GM12878 (cell line): ENCODE results near the gene MEMO1. TPM values are rescaled to one million over a fixed set of nuclear protein-coding genes. Genes with fewer than 3 reads are reported as not detected.

Source experiments
- ATAC-seq: fragments of 200-7000 bp; cut with Tn5 transposase; 3 replicates; pipeline ENCODE4 v1.9.1; 2020; ENCODE audit warnings: mild to moderate bottlenecking, moderate library complexity
- BruUV-seq: library from RNA; stranded (reverse); fragments of 400-500 nt; replicated peaks from 2 replicates; lab custom pipeline; 2021; lab: Mats Ljungman, UMichigan
- CTCF ChIA-PET: fragments of 300-600 bp; sonication (Branson Sonifier 250); formaldehyde crosslinking; extraction: SDS; loops from one replicate; lab custom pipeline; 2021; ENCODE audit warnings: inconsistent platforms; lab: Yijun Ruan, JAX
- POLR2A ChIA-PET: fragments of 350-600 bp; formaldehyde crosslinking; extraction: SDS; loops from one replicate; lab custom pipeline; 2021; ENCODE audit warnings: inconsistent platforms; lab: Charles Lee
- RAD21 ChIA-PET: fragments of 300-600 bp; sonication (Branson Sonifier 250); formaldehyde crosslinking; loops from one replicate; lab custom pipeline; 2023; ENCODE audit warnings: antibody characterized with exemption; ENCODE audit not compliant: unreplicated experiment; lab: Charles Lee
- SMC1A ChIA-PET: fragments of 300-600 bp; sonication (Branson Sonifier 250); formaldehyde crosslinking; loops from one replicate; lab custom pipeline; 2023; ENCODE audit not compliant: unreplicated experiment, uncharacterized antibody; lab: Charles Lee
- DNase-seq: peaks from one replicate; pipeline ENCODE4 v3.0.0-alpha.2; 2011; ENCODE audit warnings: low read depth, low spot score
- FAIRE-seq: peaks from 3 replicates; lab custom pipeline; 2011; peaks lifted over from hg19 to GRCh38; lab: Jason Lieb, UNC
- H2AFZ ChIP-seq: 2 replicates; pipeline ENCODE4 v1.6.0; 2011; ENCODE audit warnings: low read depth, low read length, control low read depth; ENCODE audit not compliant: control insufficient read depth
- H3K27ac ChIP-seq: 2 replicates; pipeline ENCODE4 v1.5.1; 2011; ENCODE audit warnings: control low read depth; ENCODE audit not compliant: control insufficient read depth, insufficient read depth
- H3K27me3 ChIP-seq, 2 experiments: replicated peaks in 1 of 2; 2 replicates each; pipeline versions ENCODE4 v1.6.0 to v1.6.1; 2011; ENCODE audit warnings: low read length in 1 of 2; ENCODE audit not compliant: control insufficient read depth in 2 of 2, insufficient read depth in 2 of 2
- H3K36me3 ChIP-seq, 2 experiments: 2 replicates each; pipeline ENCODE4 v1.5.1; 2011; ENCODE audit warnings: low read length in 1 of 2; ENCODE audit not compliant: control insufficient read depth in 2 of 2, insufficient read depth in 2 of 2
- H3K4me1 ChIP-seq: 2 replicates; pipeline ENCODE4 v1.6.1; 2011; ENCODE audit warnings: mild to moderate bottlenecking, low read length, moderate library complexity, mixed read lengths; ENCODE audit not compliant: control insufficient read depth, insufficient read depth
- H3K4me2 ChIP-seq: 2 replicates; pipeline ENCODE4 v1.6.0; 2011; ENCODE audit warnings: control low read depth; ENCODE audit not compliant: control insufficient read depth, insufficient read depth
- H3K4me3 ChIP-seq: fragments of 200-600 bp; sonication (generic); 2 replicates; pipeline ENCODE4 v1.5.1; 2016
- H3K79me2 ChIP-seq: 2 replicates; pipeline ENCODE4 v1.6.0; 2011; ENCODE audit warnings: low read length; ENCODE audit not compliant: control insufficient read depth, insufficient read depth
- H3K9ac ChIP-seq: 2 replicates; pipeline ENCODE4 v1.8.0; 2011; ENCODE audit warnings: low read length, control low read depth, mixed read lengths; ENCODE audit not compliant: control insufficient read depth, insufficient read depth
- H3K9me3 ChIP-seq: replicated peaks from 3 replicates; pipeline ENCODE4 v1.5.1; 2011; ENCODE audit warnings: mild to moderate bottlenecking, low read length; ENCODE audit not compliant: control insufficient read depth, insufficient read depth
- H4K20me1 ChIP-seq: 2 replicates; pipeline ENCODE4 v1.6.0; 2011; ENCODE audit not compliant: control insufficient read depth, insufficient read depth
- CREM ChIP-seq: IDR thresholded peaks from 2 replicates; pipeline ENCODE4 v1.6.1; 2014; ENCODE audit warnings: antibody characterized with exemption, low read depth
- MTA2 ChIP-seq: fragments of 450-650 bp; IDR thresholded peaks from 2 replicates; pipeline ENCODE4 v1.6.1; 2016; ENCODE audit warnings: low read depth, mild to moderate bottlenecking, moderate library complexity
- NFYA ChIP-seq: IDR thresholded peaks from 2 replicates; pipeline ENCODE4 v1.6.1; 2011; ENCODE audit warnings: low read depth, mild to moderate bottlenecking, low read length, improper control_type of control experiment, borderline replicate concordance
- NR2C2 ChIP-seq: IDR thresholded peaks from 2 replicates; pipeline ENCODE4 v1.6.1; 2011; ENCODE audit warnings: borderline replicate concordance, low read depth; ENCODE audit not compliant: control insufficient read depth, insufficient read length
- RAD51 ChIP-seq: fragments of 450-650 bp; IDR thresholded peaks from 2 replicates; pipeline ENCODE4 v1.6.1; 2016; ENCODE audit warnings: moderate library complexity, mild to moderate bottlenecking, inconsistent platforms
- YBX1 ChIP-seq: fragments of 450-650 bp; IDR thresholded peaks from 2 replicates; pipeline ENCODE4 v1.6.1; 2016; ENCODE audit warnings: antibody characterized with exemption
- ZBED1 ChIP-seq: IDR thresholded peaks from 2 replicates; pipeline ENCODE4 v1.6.1; 2016; ENCODE audit warnings: borderline replicate concordance
- ZBTB4 ChIP-seq: fragments of 450-650 bp; formaldehyde crosslinking; IDR thresholded peaks from 2 replicates; pipeline ENCODE4 v1.4.0; 2022; ENCODE audit warnings: mild to moderate bottlenecking, moderate library complexity
- ZZZ3 ChIP-seq: IDR thresholded peaks from 2 replicates; pipeline ENCODE4 v1.6.1; 2011; ENCODE audit warnings: low read depth; ENCODE audit not compliant: control insufficient read depth, insufficient read length
- WGBS: methylation state at CpG from one replicate; pipeline ENCODE4 v1.1.6; 2016; ENCODE audit warnings: low lambda C conversion rate; ENCODE audit not compliant: insufficient replicate concordance, insufficient coverage; ENCODE audit errors: missing lambda C conversion rate; 5-methylcytosine and 5-hydroxymethylcytosine counted together
- in situ Hi-C: fragments of 300-500 bp; cut with MboI; formaldehyde crosslinking; loops from 9 replicates; pipeline ENCODE4 v1.14.3; 2018; ENCODE audit warnings: mixed read lengths
- intact Hi-C: fragments of 100-400 bp; cut with micrococcal nuclease; formaldehyde crosslinking; loops from one replicate; pipeline ENCODE4 v1.14.2; 2022; ENCODE audit not compliant: unreplicated experiment
- polyA plus RNA-seq, 11 experiments: library from polyadenylated mRNA; depleted of rRNA in 4 of 11; unstranded in 6 of 11; stranded (reverse) in 5 of 11; fragments of >200 nt; fragmentation: Nextera tagmentation in 4 of 11; fragmentation: Illumina TruSeq in 1 of 11; extraction: Ambion mirVana in 4 of 11; extraction: Trizol in 1 of 11; gene quantifications; 1 replicate in 1 of 11; 2 replicates in 10 of 11; pipeline versions ENCODE4 v1.2.1 to v1.2.3, GENCODE V29; 2011 to 2016; ENCODE audit warnings: inconsistent platforms in 2 of 11, missing spikeins in 2 of 11, low read depth in 1 of 11
- total RNA-seq, 4 experiments: library from RNA; depleted of rRNA in 3 of 4; stranded (reverse); fragments of >200 nt in 3 of 4; fragmentation: Illumina TruSeq in 1 of 4; extraction: Trizol in 1 of 4; gene quantifications; 2 replicates each; pipeline versions ENCODE4 v1.2.1 to v1.2.3, GENCODE V29; 2013 to 2021

Gene MEMO1
- total and polyA plus RNA-seq, 10 of the 15 experiments (the other 5 are each of a cell fraction or from before 2014, with no cell fraction given): 39.8 to 99.1 (median 72.2) TPM

- FAIRE-seq (no peak), ATAC-seq (no peak), DNase-seq (no peak)
- H3K27me3 ChIP-seq: no peaks in the 10 kb centered on the region
- H3K36me3 ChIP-seq: no peaks in the 10 kb centered on the region; a peak in 1 of 4 replicates
- no peak overlapping the region for H3K4me2 ChIP-seq
- intact Hi-C loops (no loop called here), in situ Hi-C loops (no loop called here)
- SMC1A ChIA-PET: interaction anchor here (1.2 to 1.9 kb wide), 3 partner anchors 11 to 61 kb away, joined by 3 to 6 read pairs (median 3); no protein-coding TSS in a partner anchor
- H2AFZ ChIP-seq: no peak overlapping the region
- no peak overlapping the region for H3K27ac ChIP-seq
- TF ChIP-seq MTA2: no peak
- TF ChIP-seq ZBTB4 (CRISPR knock-in tag): no peak
- TF ChIP-seq NFYA: no peak
- TF ChIP-seq ZBED1: no peak
- TF ChIP-seq NR2C2: no peak
- no peak for TF ChIP-seq CREM
- no peak for TF ChIP-seq ZZZ3
- TF ChIP-seq YBX1: no peak
- TF ChIP-seq RAD51: no peak
- POLR2A ChIA-PET: no interaction called here
- 97% methylated on average over 2 of the region's 2 CpGs for WGBS
- RAD21 ChIA-PET: no interaction called here
- H3K4me3 ChIP-seq: no peak overlapping the region
- no peaks in the 10 kb centered on the region; the same call in 2 of the 3 replicates for H3K9me3 ChIP-seq
- no peak overlapping the region for H3K9ac ChIP-seq
- no peaks in the 10 kb centered on the region for H4K20me1 ChIP-seq
- BruUV-seq: no TSS peak
- CTCF ChIA-PET: interaction anchor here (1.3 kb wide), 1 partner anchor 9 kb away, joined by 3 read pairs; no protein-coding TSS in a partner anchor
- H3K4me1 ChIP-seq: peaks cover 3% of the 10 kb centered on the region; the same call in 1 of the 2 replicates
- H3K79me2 ChIP-seq: no peaks in the 10 kb centered on the region; the same call in 1 of the 2 replicates
Observed at GRCh38 chr2:31925517-31925916, 85.3 kb downstream of the MEMO1 start.
